ENCODE results near the gene APP.

DNA sequence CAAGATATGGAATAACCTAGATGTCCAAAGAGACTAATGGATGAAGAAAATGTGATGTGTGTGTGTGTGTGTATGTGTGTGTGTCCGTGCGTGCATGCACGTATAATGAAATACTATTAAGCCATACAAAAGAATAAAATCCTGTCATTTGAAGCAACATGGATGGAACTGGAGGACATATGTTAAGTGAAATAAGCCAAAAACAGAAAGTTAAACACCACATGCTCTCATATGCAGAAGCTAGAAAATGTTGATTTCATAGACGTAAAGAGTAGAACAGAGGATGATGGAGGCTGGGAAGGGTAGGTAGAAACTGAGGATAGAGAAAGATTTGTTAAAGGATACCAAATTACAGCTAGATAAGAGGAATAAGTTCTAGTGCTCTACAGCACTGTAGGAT lies 133.7 kb downstream of the APP start:
- TF ChIP-seq RAD21 (IDR thresholded peaks at IDR 0.05; ENCODE audit: low read depth): no peak
- TF ChIP-seq EGR1 (IDR thresholded peaks at IDR 0.05): no peak
- no peak for TF ChIP-seq CREB1 (IDR thresholded peaks at IDR 0.05; ENCODE audit: low read depth)
- TF ChIP-seq EP300 (IDR thresholded peaks at IDR 0.05; ENCODE audit: borderline replicate concordance): no peak
- no peak for TF ChIP-seq TAF1 (IDR thresholded peaks at IDR 0.05; ENCODE audit: low read depth)
- TF ChIP-seq YY1 (IDR thresholded peaks at IDR 0.05; ENCODE audit: low read depth): no peak
- TF ChIP-seq TEAD4 (IDR thresholded peaks at IDR 0.05): no peak
- TF ChIP-seq TCF12 (IDR thresholded peaks at IDR 0.05; ENCODE audit: low read depth): no peak

Data from Ishikawa (cell line).